HEK293 (cell line): ENCODE measurements around the gene LRRC30.

ENCODE experiments used
- SP2 ChIP-seq: fragments of 450-650 bp; formaldehyde crosslinking; IDR thresholded peaks from 2 replicates; pipeline ENCODE4 v1.5.1; 2016; ENCODE audit warnings: missing biosample characterization, missing genetic modification characterization
- ZNF132 ChIP-seq: fragments of 450-650 bp; formaldehyde crosslinking; IDR thresholded peaks from 2 replicates; pipeline ENCODE4 v1.5.1; 2017; ENCODE audit warnings: missing biosample characterization, missing genetic modification characterization, borderline replicate concordance
- ZNF146 ChIP-seq: fragments of 450-650 bp; formaldehyde crosslinking; IDR thresholded peaks from 2 replicates; pipeline ENCODE4 v1.5.1; 2016; ENCODE audit warnings: missing biosample characterization, missing genetic modification characterization
- TF ChIP-seq, protein P1 (sequence below): fragments of 450-650 bp; formaldehyde crosslinking; IDR thresholded peaks from 2 replicates; pipeline ENCODE4 v1.5.1; 2016; ENCODE audit warnings: missing biosample characterization, missing genetic modification characterization

DNA sequence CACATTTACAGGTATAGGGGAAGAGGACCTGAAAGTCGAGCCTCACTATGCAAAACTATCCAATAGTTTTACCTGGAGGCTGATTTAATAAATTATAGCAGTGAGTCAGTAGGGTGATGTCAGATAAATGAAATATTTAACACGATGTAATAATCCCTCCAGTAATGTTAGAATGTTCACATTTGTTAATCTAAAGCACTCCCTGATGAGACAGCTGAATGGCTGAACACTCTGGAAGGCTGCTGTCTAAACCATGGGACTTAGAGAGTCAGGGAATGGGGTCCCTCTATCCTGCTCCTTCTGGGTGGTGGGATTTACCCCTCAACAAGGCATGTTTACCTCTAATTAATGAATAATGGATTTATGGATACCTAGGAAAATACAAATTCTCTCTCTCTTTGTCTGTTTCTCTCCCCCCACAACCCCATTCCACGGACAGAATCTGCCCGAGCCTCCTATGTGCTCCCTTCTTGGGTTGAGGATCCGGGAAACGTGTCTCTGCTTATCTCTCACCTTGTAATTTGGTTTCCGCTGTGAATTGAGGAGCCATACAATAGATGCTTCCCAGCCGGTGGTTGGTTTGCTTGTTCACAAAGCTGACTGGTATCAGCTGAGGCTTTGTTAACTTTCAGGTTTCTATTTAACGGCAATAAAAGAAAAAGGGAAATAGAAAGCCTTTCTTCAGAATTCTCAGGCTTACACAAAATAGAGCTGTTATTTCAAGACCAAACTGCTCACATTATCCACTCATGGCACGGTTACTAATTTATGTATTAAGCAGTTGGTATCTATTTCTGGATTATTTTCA lies 25.9 kb downstream of the LRRC30 start:
- TF ChIP-seq ZNF132 (tag by site-specific recombination) (no peak), ZNF146 (no peak), SP2 (no peak)
- TF ChIP-seq, protein P1, sequence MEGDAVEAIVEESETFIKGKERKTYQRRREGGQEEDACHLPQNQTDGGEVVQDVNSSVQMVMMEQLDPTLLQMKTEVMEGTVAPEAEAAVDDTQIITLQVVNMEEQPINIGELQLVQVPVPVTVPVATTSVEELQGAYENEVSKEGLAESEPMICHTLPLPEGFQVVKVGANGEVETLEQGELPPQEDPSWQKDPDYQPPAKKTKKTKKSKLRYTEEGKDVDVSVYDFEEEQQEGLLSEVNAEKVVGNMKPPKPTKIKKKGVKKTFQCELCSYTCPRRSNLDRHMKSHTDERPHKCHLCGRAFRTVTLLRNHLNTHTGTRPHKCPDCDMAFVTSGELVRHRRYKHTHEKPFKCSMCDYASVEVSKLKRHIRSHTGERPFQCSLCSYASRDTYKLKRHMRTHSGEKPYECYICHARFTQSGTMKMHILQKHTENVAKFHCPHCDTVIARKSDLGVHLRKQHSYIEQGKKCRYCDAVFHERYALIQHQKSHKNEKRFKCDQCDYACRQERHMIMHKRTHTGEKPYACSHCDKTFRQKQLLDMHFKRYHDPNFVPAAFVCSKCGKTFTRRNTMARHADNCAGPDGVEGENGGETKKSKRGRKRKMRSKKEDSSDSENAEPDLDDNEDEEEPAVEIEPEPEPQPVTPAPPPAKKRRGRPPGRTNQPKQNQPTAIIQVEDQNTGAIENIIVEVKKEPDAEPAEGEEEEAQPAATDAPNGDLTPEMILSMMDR (tag by site-specific recombination): no peak
